SK-N-MC (cell line): ENCODE results near the gene TMEM191B.
"Not testable (repeated sequence)": the region's sequence is repeated elsewhere in the genome, so short reads cannot be mapped to it uniquely, and the experiment has no call there.

Experiments
- EZH2 ChIP-seq: fragments of 200-600 bp; sonication (generic); IDR thresholded peaks from one replicate; pipeline ENCODE4 v1.6.1; 2017; ENCODE audit warnings: antibody characterized with exemption
- FOXP2 ChIP-seq: optimal IDR thresholded peaks from 2 replicates; pipeline ENCODE3; 2011; ENCODE audit warnings: mild to moderate bottlenecking, moderate library complexity; ENCODE audit not compliant: insufficient read depth; ENCODE audit errors: extremely low read length, control extremely low read depth
- POLR2AphosphoS5 ChIP-seq: IDR thresholded peaks from 2 replicates; pipeline ENCODE4 v1.6.1; 2012; ENCODE audit warnings: mild to moderate bottlenecking, low read depth, low read length, borderline replicate concordance

DNA sequence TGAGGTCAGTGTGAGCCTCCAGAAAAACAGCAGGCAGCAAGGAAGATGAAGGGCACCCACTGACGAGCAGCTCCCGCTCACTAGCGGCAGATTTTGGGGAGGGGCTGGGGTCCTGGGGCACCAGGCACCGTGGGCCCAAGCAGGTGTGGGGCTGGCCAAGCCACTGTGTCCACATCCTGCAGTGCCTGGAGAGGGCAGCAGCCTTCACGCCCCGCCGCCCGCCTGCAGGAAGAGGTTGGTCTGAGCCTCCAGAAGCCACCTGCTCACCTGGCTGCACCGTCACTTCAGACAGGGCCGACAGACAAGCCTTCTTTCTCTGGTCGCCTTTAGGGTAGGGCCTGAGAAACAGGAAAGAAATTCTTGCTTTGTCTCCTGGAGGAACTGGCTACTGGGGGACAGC is 15.8 kb downstream of the TMEM191B start:
- TF ChIP-seq EZH2, POLR2AphosphoS5, FOXP2: not testable (repeated sequence)
